ENCODE data around the gene TNFRSF9.

DNA sequence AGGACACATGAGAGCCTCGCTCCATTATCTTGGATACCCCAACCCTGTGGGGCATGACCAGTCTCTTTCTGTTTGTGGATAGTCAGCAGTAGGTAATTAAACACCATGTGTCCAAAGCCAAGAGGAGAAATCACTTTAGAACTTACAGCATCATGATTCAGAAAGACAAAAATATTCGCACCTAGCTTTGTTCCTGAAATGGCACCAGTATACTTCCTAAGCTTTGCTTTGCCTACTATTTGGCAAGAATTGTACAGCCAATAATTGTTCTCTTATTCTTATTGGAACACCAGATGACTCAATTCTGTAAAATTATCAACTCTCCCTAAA, 24.2 kb downstream of the TNFRSF9 start:
- TF ChIP-seq CTCF (conservative IDR thresholded peaks at IDR 0.05) = no peak
- no peak for TF ChIP-seq ZFX (IDR thresholded peaks at IDR 0.05)

Data from C4-2B (cell line).